Activated CD4-positive, alpha-beta memory T cell treated with anti-CD3 and anti-CD28 coated beads, Interleukin-2, amount 10 ng/mL, durations not matched to agents 7 days and 5 days (primary cell): ENCODE data around the gene FPR2. TPM values are rescaled to one million over a fixed set of nuclear protein-coding genes. Genes with fewer than 3 reads are reported as not detected.

ENCODE experiments used
- CTCF ChIA-PET: fragments of 350-600 bp; sonication (Branson Sonifier 250); formaldehyde crosslinking; loops from one replicate; lab custom pipeline; 2021; ENCODE audit warnings: antibody characterized with exemption, inconsistent platforms; lab: Charles Lee
- POLR2A ChIA-PET: fragments of 350-600 bp; sonication (Branson Sonifier 250); formaldehyde crosslinking; loops from one replicate; lab custom pipeline; 2021; ENCODE audit warnings: antibody characterized with exemption; lab: Charles Lee
- DNase-seq: peaks from one replicate; pipeline ENCODE4 v3.0.0-alpha.2; 2020
- H3K27ac Mint-ChIP-seq: one replicate; pipeline ENCODE4 v1.8.0; 2021; ENCODE audit warnings: mild to moderate bottlenecking, mixed read lengths
- H3K27me3 Mint-ChIP-seq: one replicate; pipeline ENCODE4 v1.8.0; 2021; ENCODE audit warnings: mixed read lengths
- H3K36me3 Mint-ChIP-seq: one replicate; pipeline ENCODE4 v1.8.0; 2021; ENCODE audit warnings: low read depth, mixed read lengths
- H3K4me1 Mint-ChIP-seq: one replicate; pipeline ENCODE4 v1.8.0; 2021; ENCODE audit warnings: mixed read lengths
- H3K4me3 Mint-ChIP-seq: one replicate; pipeline ENCODE4 v1.8.0; 2021; ENCODE audit warnings: mild to moderate bottlenecking, mixed read lengths
- H3K9me3 Mint-ChIP-seq: one replicate; pipeline ENCODE4 v1.8.0; 2021; ENCODE audit warnings: mixed read lengths
- total RNA-seq, 2 experiments: library from RNA; stranded (reverse); gene quantifications; one replicate each; pipeline ENCODE4 v1.2.3, GENCODE V29; 2021

The FPR2 gene
- total RNA-seq, 2 experiments from 2014 or later = not detected

DNA sequence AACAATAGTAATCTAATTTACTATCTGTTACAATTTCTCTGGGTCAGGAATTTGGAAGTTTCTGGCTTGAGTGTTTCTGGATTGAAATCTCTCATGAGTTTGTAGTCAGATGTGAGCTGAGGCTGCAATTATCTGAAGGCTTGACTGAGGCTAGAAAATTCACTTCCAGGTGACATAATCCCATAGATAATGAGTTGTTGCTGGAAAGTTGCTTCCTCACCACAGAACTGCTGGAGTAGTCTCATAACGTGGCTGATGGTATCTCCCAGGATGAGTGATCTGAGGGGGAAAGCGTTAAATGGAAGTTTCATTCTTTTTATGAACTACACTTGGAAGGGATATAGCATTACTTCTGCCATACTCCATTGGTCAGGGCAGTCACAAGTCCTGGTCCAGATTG is 18.7 kb downstream of the FPR2 start:
- CTCF ChIA-PET = no interaction called here
- DNase-seq = no peak
- POLR2A ChIA-PET = no interaction called here
- H3K27me3 Mint-ChIP-seq = peaks cover 18% of the 10 kb centered on the region
- peaks cover 2% of the 10 kb centered on the region for H3K4me1 Mint-ChIP-seq
- no peak overlapping the region for H3K27ac Mint-ChIP-seq
- no peaks in the 10 kb centered on the region for H3K36me3 Mint-ChIP-seq
- H3K9me3 Mint-ChIP-seq = no peaks in the 10 kb centered on the region
- H3K4me3 Mint-ChIP-seq = no peak overlapping the region

GRCh38 chr19:51780270-51780669 is 19.3 kb downstream of the FPR2 start:
- peaks cover 2% of the 10 kb centered on the region for H3K4me1 Mint-ChIP-seq
- no peak overlapping the region for H3K4me3 Mint-ChIP-seq
- H3K27me3 Mint-ChIP-seq = peaks cover 18% of the 10 kb centered on the region
- H3K9me3 Mint-ChIP-seq = no peaks in the 10 kb centered on the region
- CTCF ChIA-PET = no interaction called here
- POLR2A ChIA-PET = no interaction called here
- no peak for DNase-seq
- no peak overlapping the region for H3K27ac Mint-ChIP-seq
- H3K36me3 Mint-ChIP-seq = no peaks in the 10 kb centered on the region

DNA sequence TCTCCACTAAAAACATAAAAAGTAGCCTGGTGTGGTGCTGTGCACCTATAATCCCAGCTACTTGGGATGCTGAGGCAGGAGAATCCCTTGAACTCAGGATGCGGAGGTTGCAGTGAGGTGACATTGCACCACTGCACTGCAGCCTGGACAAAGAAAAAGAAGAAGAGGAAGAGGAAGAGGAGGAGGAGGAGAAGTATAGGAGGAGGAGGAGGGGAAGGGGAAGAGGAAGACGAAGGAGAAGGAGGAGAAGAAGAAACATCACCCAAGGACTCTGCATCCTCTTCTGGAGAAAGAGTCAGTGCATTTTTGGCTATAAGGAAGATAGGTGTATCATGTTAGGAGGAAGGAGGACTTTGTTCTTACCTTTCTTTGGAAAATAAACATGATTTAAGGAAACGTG is 21.0 kb downstream of the FPR2 start:
- ChIA-PET POLR2A (no interaction called here), CTCF (no interaction called here)
- Mint-ChIP-seq H3K4me1 (peaks cover 2% of the 10 kb centered on the region), H3K27ac (no peak overlapping the region), H3K36me3 (no peaks in the 10 kb centered on the region), H3K9me3 (peaks cover 1% of the 10 kb centered on the region), H3K4me3 (no peak overlapping the region), H3K27me3 (peaks cover 13% of the 10 kb centered on the region)
- DNase-seq = no peak

DNA sequence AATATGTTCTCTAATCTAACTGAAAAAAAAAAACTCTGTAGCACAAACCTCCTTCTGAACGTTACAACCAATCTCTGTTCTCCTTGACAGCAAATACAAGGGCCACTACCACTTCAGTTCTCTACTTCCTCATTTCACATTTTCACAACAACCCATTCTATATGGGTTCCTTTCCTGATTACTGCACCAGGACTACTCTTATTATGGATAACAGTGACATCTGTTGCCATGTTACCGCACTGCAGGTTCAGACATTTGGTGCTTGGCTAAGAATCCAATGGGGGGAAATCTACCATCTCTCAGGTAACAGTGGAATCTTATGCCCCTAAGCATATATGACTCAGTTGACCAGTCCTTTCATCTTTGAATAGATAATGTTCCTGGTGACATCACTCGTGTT is 22.4 kb downstream of the FPR2 start:
- no peaks in the 10 kb centered on the region for H3K36me3 Mint-ChIP-seq
- CTCF ChIA-PET = no interaction called here
- H3K27ac Mint-ChIP-seq = no peak overlapping the region
- no peak for DNase-seq
- no peak overlapping the region for H3K4me3 Mint-ChIP-seq
- POLR2A ChIA-PET = no interaction called here
- no peaks in the 10 kb centered on the region for H3K4me1 Mint-ChIP-seq
- H3K9me3 Mint-ChIP-seq = peaks cover 6% of the 10 kb centered on the region
- H3K27me3 Mint-ChIP-seq = peaks cover 6% of the 10 kb centered on the region

- no peak overlapping the region for H3K4me3 Mint-ChIP-seq
Measured at GRCh38 chr19:51784109-51784785, 23.3 kb downstream of the FPR2 start.

GRCh38 chr19:51784922-51785690 is 24.1 kb downstream of the FPR2 start:
- POLR2A ChIA-PET = interaction anchor here (0.6 kb wide), 1 partner anchor 386 kb away, joined by 3 read pairs; the partner anchor contains the start of gene ZNF836
- Mint-ChIP-seq H3K4me1 (no peaks in the 10 kb centered on the region), H3K36me3 (no peaks in the 10 kb centered on the region), H3K27me3 (no peaks in the 10 kb centered on the region), H3K9me3 (peaks cover 11% of the 10 kb centered on the region), H3K4me3 (no peak overlapping the region), H3K27ac (no peak overlapping the region)
- DNase-seq = peak; percentile 41
- CTCF ChIA-PET = no interaction called here

More at GRCh38 chr19:51784109-51784785, 23.3 kb downstream of the FPR2 start:
- Mint-ChIP-seq H3K27ac (no peak overlapping the region), H3K27me3 (peaks cover 6% of the 10 kb centered on the region), H3K4me1 (no peaks in the 10 kb centered on the region), H3K9me3 (peaks cover 9% of the 10 kb centered on the region), H3K36me3 (no peaks in the 10 kb centered on the region)
- ChIA-PET POLR2A (interaction anchor here (0.6 kb wide), 1 partner anchor 387 kb away, joined by 3 read pairs; the partner anchor contains the start of gene ZNF836), CTCF (no interaction called here)
- no peak for DNase-seq

GRCh38 chr19:51786646-51787494 is 25.9 kb downstream of the FPR2 start:
- DNase-seq = no peak
- POLR2A ChIA-PET = no interaction called here
- H3K27ac Mint-ChIP-seq = no peak overlapping the region
- no peaks in the 10 kb centered on the region for H3K27me3 Mint-ChIP-seq
- peaks cover 16% of the 10 kb centered on the region for H3K9me3 Mint-ChIP-seq
- no peaks in the 10 kb centered on the region for H3K4me1 Mint-ChIP-seq
- CTCF ChIA-PET = interaction anchor here (1.3 kb wide), 1 partner anchor 130 kb away, joined by 3 read pairs; no protein-coding TSS in a partner anchor
- H3K36me3 Mint-ChIP-seq = no peaks in the 10 kb centered on the region
- H3K4me3 Mint-ChIP-seq = no peak overlapping the region

DNA sequence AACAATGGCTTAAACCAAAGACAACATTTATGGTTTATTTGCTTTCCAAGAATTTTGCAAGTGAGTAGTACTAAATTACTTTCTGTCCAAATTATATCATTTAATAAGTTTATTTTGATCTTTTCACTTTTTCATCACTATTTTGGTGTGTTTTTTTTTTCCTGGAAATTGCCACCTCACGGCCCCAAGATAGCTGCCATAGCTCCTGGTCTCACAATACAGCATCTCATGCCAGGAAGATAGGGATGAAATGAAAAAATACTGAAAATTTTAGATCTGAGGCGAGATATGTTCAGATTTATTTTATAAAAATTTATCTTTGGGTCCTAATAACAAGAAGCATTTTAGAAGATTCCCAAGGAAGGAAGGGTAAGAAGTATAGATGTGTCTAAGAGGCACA is 27.0 kb downstream of the FPR2 start:
- no peak for DNase-seq
- CTCF ChIA-PET = interaction anchor here (0.7 kb wide), 1 partner anchor 11 kb away, joined by 5 read pairs; no protein-coding TSS in a partner anchor
- POLR2A ChIA-PET = no interaction called here
- no peak overlapping the region for H3K27ac Mint-ChIP-seq
- no peak overlapping the region for H3K4me3 Mint-ChIP-seq
- H3K9me3 Mint-ChIP-seq = peaks cover 18% of the 10 kb centered on the region
- no peaks in the 10 kb centered on the region for H3K36me3 Mint-ChIP-seq
- H3K4me1 Mint-ChIP-seq = no peaks in the 10 kb centered on the region
- H3K27me3 Mint-ChIP-seq = no peaks in the 10 kb centered on the region

GRCh38 chr19:51789061-51789795 is 28.2 kb downstream of the FPR2 start:
- POLR2A ChIA-PET = no interaction called here
- no peak for DNase-seq
- Mint-ChIP-seq H3K27ac (no peak overlapping the region), H3K4me1 (no peaks in the 10 kb centered on the region), H3K36me3 (no peaks in the 10 kb centered on the region), H3K27me3 (no peaks in the 10 kb centered on the region), H3K4me3 (no peak overlapping the region), H3K9me3 (peaks cover 18% of the 10 kb centered on the region)
- CTCF ChIA-PET = interaction anchor here (0.7 kb wide), 1 partner anchor 12 kb away, joined by 5 read pairs; no protein-coding TSS in a partner anchor

GRCh38 chr19:51792932-51793331 is 32.0 kb downstream of the FPR2 start:
- Mint-ChIP-seq H3K27me3 (no peaks in the 10 kb centered on the region), H3K36me3 (no peaks in the 10 kb centered on the region), H3K27ac (no peak overlapping the region), H3K4me3 (no peak overlapping the region), H3K4me1 (no peaks in the 10 kb centered on the region), H3K9me3 (peaks cover 20% of the 10 kb centered on the region)
- ChIA-PET POLR2A (no interaction called here), CTCF (no interaction called here)
- DNase-seq = no peak

- Mint-ChIP-seq H3K36me3 (no peaks in the 10 kb centered on the region), H3K27me3 (no peaks in the 10 kb centered on the region), H3K9me3 (peaks cover 22% of the 10 kb centered on the region), H3K27ac (no peak overlapping the region), H3K4me1 (no peaks in the 10 kb centered on the region), H3K4me3 (no peak overlapping the region)
- ChIA-PET CTCF (no interaction called here), POLR2A (no interaction called here)
- DNase-seq = no peak
Measured at GRCh38 chr19:51793994-51794393, 33.0 kb downstream of the FPR2 start.

DNA sequence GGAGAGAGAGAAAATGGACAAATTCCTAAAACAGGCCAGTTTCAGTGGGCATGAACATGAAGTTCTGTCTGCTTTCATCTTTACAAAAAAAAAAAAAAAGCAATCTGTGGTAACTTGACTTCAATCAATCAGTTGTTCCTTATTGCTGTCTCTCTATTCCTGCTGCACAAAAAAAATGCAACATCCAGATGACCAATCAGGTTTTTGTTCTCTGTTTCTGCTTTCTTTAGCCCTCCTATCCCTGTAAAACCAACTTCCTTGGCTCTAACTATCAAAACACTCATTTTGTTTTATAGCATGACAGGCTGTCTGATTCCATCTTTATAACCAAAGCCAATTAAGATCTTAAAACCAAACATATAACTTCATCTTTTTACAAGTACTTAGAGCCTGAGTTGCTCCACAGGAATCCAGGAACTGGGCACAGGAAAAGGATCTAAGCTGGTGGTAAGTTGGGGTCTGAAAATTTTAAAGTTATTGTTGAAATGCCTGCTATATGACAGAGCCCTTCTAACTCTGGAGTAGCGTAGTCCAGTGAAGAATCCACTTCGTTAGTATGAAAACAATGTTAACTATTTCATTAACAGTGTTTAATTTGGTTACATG is 34.0 kb downstream of the FPR2 start, which contains the start of gene FPR3:
Gene FPR3, plus strand, starts transcription at position 273 of the 606 bp plus-strand sequence. CDS start 28,592 bp downstream, outside the sequence.
- Mint-ChIP-seq H3K27ac (no peak within 1 kb of the TSS), H3K27me3 (no peaks in the 10 kb centered on the region), H3K4me3 (no peak within 1 kb of the TSS), H3K36me3 (no peaks in the 10 kb centered on the region), H3K9me3 (peaks cover 25% of the 10 kb centered on the region), H3K4me1 (no peaks in the 10 kb centered on the region)
- CTCF ChIA-PET = no interaction called here
- no peak for DNase-seq
- POLR2A ChIA-PET = no interaction called here
